GM12873 (cell line): ENCODE results near the gene URB2.

Experiments
- TF ChIP-seq, protein P1 (sequence below): IDR thresholded peaks from 2 replicates; pipeline ENCODE4 v1.5.1; 2012; ENCODE audit warnings: low read depth, mild to moderate bottlenecking, moderate library complexity, low read length, control low read depth; ENCODE audit not compliant: insufficient read depth; ENCODE audit errors: missing control alignments

URB2 gene

DNA sequence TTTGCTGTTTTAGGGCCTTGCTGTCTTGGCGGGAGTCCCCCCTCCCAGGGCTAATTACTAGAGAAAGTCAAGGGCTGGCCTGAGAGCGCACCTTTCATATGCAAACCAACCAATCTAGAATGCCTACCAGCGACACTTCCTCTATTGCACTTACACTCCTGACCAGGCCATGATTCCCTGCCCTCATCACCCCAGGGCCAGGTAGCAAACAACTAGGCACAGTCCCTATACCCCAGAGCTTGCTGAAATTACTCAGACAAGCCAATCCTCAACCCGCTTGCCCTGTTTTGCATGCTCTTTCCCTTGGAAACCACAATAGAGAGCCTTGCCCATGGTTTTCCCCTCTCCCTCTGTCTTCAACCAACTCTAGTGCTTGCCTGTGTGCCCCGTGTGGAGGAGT lies 70.3 kb downstream of the URB2 start:
- TF ChIP-seq, protein P1, sequence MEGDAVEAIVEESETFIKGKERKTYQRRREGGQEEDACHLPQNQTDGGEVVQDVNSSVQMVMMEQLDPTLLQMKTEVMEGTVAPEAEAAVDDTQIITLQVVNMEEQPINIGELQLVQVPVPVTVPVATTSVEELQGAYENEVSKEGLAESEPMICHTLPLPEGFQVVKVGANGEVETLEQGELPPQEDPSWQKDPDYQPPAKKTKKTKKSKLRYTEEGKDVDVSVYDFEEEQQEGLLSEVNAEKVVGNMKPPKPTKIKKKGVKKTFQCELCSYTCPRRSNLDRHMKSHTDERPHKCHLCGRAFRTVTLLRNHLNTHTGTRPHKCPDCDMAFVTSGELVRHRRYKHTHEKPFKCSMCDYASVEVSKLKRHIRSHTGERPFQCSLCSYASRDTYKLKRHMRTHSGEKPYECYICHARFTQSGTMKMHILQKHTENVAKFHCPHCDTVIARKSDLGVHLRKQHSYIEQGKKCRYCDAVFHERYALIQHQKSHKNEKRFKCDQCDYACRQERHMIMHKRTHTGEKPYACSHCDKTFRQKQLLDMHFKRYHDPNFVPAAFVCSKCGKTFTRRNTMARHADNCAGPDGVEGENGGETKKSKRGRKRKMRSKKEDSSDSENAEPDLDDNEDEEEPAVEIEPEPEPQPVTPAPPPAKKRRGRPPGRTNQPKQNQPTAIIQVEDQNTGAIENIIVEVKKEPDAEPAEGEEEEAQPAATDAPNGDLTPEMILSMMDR = no peak

DNA sequence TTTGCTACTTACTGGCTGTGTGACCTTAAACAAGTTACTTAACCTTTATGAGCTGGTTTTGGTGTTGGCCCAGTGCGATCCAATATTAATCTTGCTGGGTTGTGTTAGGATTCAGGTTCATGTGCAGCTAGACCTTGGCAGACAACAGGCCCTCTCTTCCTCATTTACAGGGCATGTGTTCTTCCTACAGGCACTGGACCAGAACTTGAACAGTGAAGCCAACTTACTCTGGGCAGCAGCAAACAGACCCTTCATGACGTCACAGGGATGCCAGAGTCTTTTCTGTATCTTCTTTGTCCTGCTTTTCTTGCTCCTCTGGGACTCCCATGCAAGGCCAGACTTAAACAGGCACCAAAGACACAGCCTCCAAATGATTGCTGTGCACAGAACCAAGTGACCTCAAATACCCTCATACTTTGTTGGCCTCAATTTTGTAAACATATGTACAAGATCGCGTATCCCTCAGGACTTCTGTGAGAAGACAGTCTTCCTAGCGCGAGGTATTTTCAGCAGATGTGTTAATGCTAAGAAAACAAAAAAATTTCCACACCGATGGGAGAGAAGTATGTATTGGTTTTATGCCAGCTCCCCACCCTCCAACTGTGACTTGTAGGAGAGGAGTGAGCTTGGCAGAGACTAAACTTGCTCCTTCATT lies 73.7 kb downstream of the URB2 start:
- TF ChIP-seq, protein P1 = no peak

DNA sequence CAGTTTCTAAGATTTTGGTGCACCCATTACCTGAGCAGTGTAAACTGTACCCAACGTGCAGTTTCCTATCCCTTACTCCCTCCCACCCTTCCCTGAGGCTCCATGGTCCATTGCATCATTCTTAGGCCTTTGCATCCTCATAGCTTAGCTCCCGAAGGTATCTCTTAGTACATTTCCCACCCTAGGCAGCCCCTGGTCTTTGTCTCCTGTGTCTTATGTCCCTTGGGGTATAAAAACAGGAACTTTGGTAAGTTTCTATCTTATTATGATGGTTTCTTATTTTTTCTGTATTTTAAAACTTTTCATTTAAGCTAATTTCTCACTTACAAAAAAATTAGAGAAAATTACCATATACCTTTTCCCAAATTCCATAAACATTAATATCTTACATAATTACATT lies 78.1 kb downstream of the URB2 start:
- TF ChIP-seq, protein P1 = no peak

DNA sequence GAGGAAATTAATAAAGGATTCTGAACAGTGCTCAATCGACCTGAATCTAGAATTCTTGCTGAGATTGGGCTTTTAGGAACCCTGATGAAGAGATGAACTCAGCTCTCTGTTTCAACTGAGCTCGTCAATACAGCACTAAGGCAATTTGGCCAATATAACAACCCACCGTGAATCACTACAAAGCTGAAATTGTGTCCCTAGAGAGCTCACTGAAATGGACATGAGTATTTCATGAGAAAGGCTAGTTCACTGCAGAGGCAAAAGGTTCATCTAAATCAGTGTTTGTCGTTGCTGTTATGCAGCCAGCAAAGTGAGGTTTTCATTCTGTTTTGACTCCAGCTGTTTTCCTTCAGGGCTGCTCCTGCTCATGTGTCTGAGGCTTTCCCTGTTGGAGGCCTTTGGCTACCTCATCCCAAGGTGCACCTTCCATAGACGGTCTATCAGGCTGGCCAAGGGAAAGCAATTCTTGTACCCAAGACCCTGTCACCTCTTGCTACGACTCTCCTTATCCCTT lies 83.5 kb downstream of the URB2 start:
- TF ChIP-seq, protein P1 = no peak
